ENCODE results near the gene CHSY3. TPM values are rescaled to one million over a fixed set of nuclear protein-coding genes. Genes with fewer than 3 reads are reported as not detected.

CHSY3 gene
- total RNA-seq, 1 donor from 2014 or later: 9.4 TPM

DNA sequence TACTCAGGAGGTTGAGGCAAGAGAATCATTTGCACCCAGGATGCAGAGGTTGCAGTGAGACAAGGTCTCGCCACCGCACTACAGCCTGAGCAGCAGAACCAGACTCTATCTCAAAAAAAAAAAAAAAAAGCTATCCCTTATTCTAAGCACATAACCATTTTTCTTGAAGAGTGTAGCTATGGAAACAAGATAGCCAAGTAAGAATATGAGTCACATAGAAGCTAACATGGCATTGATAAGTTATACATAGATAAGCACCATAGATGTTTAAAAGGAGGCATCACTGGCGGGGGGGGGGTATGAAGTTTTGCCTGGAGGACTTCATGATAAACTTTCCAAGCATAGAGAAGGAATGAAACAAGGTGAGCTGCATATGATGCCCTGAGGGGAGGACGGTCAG is 26.0 kb downstream of the CHSY3 start:
- H3K79me2 ChIP-seq (ENCODE audit: insufficient read depth, low read length): no peaks in the 10 kb centered on the region
- H3K27ac Mint-ChIP-seq (ENCODE audit: unreplicated experiment): no peak overlapping the region
- H3K4me1 ChIP-seq (ENCODE audit: insufficient read depth, low read length): no peaks in the 10 kb centered on the region
- H3K36me3 Mint-ChIP-seq (ENCODE audit: low read depth, unreplicated experiment): no peaks in the 10 kb centered on the region
- FAIRE-seq (no peak), DNase-seq (ENCODE audit: low read depth) (peak; percentile 63)
- H3K4me2 ChIP-seq (ENCODE audit: low read length): no peak overlapping the region
- TF ChIP-seq, protein P1, sequence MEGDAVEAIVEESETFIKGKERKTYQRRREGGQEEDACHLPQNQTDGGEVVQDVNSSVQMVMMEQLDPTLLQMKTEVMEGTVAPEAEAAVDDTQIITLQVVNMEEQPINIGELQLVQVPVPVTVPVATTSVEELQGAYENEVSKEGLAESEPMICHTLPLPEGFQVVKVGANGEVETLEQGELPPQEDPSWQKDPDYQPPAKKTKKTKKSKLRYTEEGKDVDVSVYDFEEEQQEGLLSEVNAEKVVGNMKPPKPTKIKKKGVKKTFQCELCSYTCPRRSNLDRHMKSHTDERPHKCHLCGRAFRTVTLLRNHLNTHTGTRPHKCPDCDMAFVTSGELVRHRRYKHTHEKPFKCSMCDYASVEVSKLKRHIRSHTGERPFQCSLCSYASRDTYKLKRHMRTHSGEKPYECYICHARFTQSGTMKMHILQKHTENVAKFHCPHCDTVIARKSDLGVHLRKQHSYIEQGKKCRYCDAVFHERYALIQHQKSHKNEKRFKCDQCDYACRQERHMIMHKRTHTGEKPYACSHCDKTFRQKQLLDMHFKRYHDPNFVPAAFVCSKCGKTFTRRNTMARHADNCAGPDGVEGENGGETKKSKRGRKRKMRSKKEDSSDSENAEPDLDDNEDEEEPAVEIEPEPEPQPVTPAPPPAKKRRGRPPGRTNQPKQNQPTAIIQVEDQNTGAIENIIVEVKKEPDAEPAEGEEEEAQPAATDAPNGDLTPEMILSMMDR (IDR thresholded peaks at IDR 0.05; ENCODE audit: insufficient read depth, low read depth, low read length): no peak
- no peak for TF ChIP-seq EZH2 (IDR thresholded peaks at IDR 0.05; ENCODE audit: insufficient read depth, low read length)
- no peak overlapping the region for H3K9ac ChIP-seq (ENCODE audit: low read length)
- H3K9me3 ChIP-seq (ENCODE audit: insufficient read depth, low read depth, low read length): no peaks in the 10 kb centered on the region
- no peaks in the 10 kb centered on the region for H3K27me3 Mint-ChIP-seq (ENCODE audit: low read depth, unreplicated experiment)
- H4K20me1 ChIP-seq (ENCODE audit: insufficient read depth, low read length): no peaks in the 10 kb centered on the region
- H3K4me3 Mint-ChIP-seq (ENCODE audit: unreplicated experiment): no peak overlapping the region
- H2AFZ ChIP-seq (ENCODE audit: low read depth, low read length): no peak overlapping the region
- H3K36me3 ChIP-seq (ENCODE audit: insufficient read depth, low read length): no peaks in the 10 kb centered on the region
- no peaks in the 10 kb centered on the region for H3K27me3 ChIP-seq (ENCODE audit: insufficient read depth, low read length)
- no peak overlapping the region for H3K27ac ChIP-seq (ENCODE audit: low read depth, low read length)
- H3K4me1 Mint-ChIP-seq (ENCODE audit: low read depth, unreplicated experiment): no peaks in the 10 kb centered on the region
- no peak overlapping the region for H3K4me3 ChIP-seq (ENCODE audit: insufficient read depth, low read depth, low read length)
- H3K9me3 Mint-ChIP-seq (ENCODE audit: unreplicated experiment): no peaks in the 10 kb centered on the region

DNA sequence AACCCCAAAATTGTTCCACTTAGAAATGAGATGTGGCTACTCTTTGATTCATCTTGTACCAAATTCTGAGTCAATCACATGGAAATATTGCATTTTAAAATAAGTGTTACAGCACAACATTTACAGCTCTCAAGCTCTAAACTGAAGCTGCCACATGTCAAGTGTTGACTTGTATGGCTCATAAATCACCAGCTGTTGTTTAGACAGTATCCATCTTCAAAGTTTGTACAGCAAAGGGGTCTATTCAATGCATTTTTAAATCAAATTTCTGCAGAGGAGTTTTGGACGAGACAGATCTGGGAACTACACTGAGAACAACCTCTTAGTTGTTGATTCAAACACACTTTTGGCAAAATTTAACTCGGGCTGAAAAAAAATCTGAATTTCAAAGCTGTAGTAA is 31.4 kb downstream of the CHSY3 start:
- DNase-seq (ENCODE audit: low read depth): no peak
- Histone ChIP-seq H4K20me1 (ENCODE audit: insufficient read depth, low read length) (no peaks in the 10 kb centered on the region), H3K4me2 (ENCODE audit: low read length) (no peak overlapping the region), H3K79me2 (ENCODE audit: insufficient read depth, low read length) (no peaks in the 10 kb centered on the region), H2AFZ (ENCODE audit: low read depth, low read length) (no peak overlapping the region), H3K9ac (ENCODE audit: low read length) (no peak overlapping the region), H3K36me3 (ENCODE audit: insufficient read depth, low read length) (no peaks in the 10 kb centered on the region), H3K9me3 (ENCODE audit: insufficient read depth, low read depth, low read length) (no peaks in the 10 kb centered on the region), H3K4me1 (ENCODE audit: insufficient read depth, low read length) (no peaks in the 10 kb centered on the region), H3K4me3 (ENCODE audit: insufficient read depth, low read depth, low read length) (no peak overlapping the region), H3K27ac (ENCODE audit: low read depth, low read length) (no peak overlapping the region), H3K27me3 (ENCODE audit: insufficient read depth, low read length) (no peaks in the 10 kb centered on the region)
- H3K4me3 Mint-ChIP-seq (ENCODE audit: unreplicated experiment): no peak overlapping the region
- H3K27me3 Mint-ChIP-seq (ENCODE audit: low read depth, unreplicated experiment): no peaks in the 10 kb centered on the region
- no peak overlapping the region for H3K27ac Mint-ChIP-seq (ENCODE audit: unreplicated experiment)
- H3K4me1 Mint-ChIP-seq (ENCODE audit: low read depth, unreplicated experiment): no peaks in the 10 kb centered on the region
- peaks cover 4% of the 10 kb centered on the region for H3K36me3 Mint-ChIP-seq (ENCODE audit: low read depth, unreplicated experiment)
- TF ChIP-seq EZH2 (IDR thresholded peaks at IDR 0.05; ENCODE audit: insufficient read depth, low read length): no peak
- TF ChIP-seq, protein P1 (IDR thresholded peaks at IDR 0.05; ENCODE audit: insufficient read depth, low read depth, low read length): no peak
- peaks cover 4% of the 10 kb centered on the region for H3K9me3 Mint-ChIP-seq (ENCODE audit: unreplicated experiment)
- FAIRE-seq: no peak

DNA sequence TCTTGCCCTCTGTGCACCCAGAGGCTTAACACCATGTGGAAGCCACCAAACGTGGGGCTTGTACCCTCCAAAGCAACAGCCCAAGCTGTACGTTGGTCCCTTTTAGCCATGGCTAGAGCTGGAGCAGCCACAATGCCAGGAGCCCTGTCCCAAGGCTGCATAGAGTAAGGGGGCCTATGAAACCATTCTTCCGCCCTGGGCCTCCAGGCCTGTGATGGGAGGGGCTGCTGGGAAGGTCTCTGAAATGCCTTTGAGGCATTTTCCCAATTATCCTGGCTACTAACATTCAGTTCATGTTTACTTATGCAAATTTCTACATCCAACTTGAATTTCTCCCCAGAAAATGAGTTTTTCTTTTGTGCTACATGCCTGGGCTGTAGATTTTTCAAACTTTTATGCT is 33.8 kb downstream of the CHSY3 start:
- Mint-ChIP-seq H3K9me3 (ENCODE audit: unreplicated experiment) (peaks cover 4% of the 10 kb centered on the region), H3K27me3 (ENCODE audit: low read depth, unreplicated experiment) (no peaks in the 10 kb centered on the region), H3K27ac (ENCODE audit: unreplicated experiment) (no peak overlapping the region), H3K36me3 (ENCODE audit: low read depth, unreplicated experiment) (peaks cover 4% of the 10 kb centered on the region), H3K4me3 (ENCODE audit: unreplicated experiment) (no peak overlapping the region), H3K4me1 (ENCODE audit: low read depth, unreplicated experiment) (no peaks in the 10 kb centered on the region)
- Histone ChIP-seq H3K4me2 (ENCODE audit: low read length) (no peak overlapping the region), H2AFZ (ENCODE audit: low read depth, low read length) (no peak overlapping the region), H3K4me3 (ENCODE audit: insufficient read depth, low read depth, low read length) (no peak overlapping the region), H3K9ac (ENCODE audit: low read length) (no peak overlapping the region), H3K27me3 (ENCODE audit: insufficient read depth, low read length) (no peaks in the 10 kb centered on the region), H3K4me1 (ENCODE audit: insufficient read depth, low read length) (no peaks in the 10 kb centered on the region), H3K27ac (ENCODE audit: low read depth, low read length) (no peak overlapping the region), H3K9me3 (ENCODE audit: insufficient read depth, low read depth, low read length) (no peaks in the 10 kb centered on the region), H3K36me3 (ENCODE audit: insufficient read depth, low read length) (no peaks in the 10 kb centered on the region), H4K20me1 (ENCODE audit: insufficient read depth, low read length) (no peaks in the 10 kb centered on the region), H3K79me2 (ENCODE audit: insufficient read depth, low read length) (no peaks in the 10 kb centered on the region)
- DNase-seq (ENCODE audit: low read depth): no peak
- no peak for FAIRE-seq
- TF ChIP-seq, protein P1 (IDR thresholded peaks at IDR 0.05; ENCODE audit: insufficient read depth, low read depth, low read length): no peak
- no peak for TF ChIP-seq EZH2 (IDR thresholded peaks at IDR 0.05; ENCODE audit: insufficient read depth, low read length)
